ENCODE data around the gene DNAI2.

DNAI2 gene

GRCh38 chr17:74362810-74363498 lies 88.9 kb downstream of the DNAI2 start:
- no peak for DNase-seq (ENCODE audit: low spot score)
